ENCODE data around the gene TREH. TPM values are rescaled to one million over a fixed set of nuclear protein-coding genes. Genes with fewer than 3 reads are reported as not detected.

The TREH gene
- polyA plus RNA-seq, 1 of the 3 experiments (the other 2 are of a cell fraction), result not detected

DNA sequence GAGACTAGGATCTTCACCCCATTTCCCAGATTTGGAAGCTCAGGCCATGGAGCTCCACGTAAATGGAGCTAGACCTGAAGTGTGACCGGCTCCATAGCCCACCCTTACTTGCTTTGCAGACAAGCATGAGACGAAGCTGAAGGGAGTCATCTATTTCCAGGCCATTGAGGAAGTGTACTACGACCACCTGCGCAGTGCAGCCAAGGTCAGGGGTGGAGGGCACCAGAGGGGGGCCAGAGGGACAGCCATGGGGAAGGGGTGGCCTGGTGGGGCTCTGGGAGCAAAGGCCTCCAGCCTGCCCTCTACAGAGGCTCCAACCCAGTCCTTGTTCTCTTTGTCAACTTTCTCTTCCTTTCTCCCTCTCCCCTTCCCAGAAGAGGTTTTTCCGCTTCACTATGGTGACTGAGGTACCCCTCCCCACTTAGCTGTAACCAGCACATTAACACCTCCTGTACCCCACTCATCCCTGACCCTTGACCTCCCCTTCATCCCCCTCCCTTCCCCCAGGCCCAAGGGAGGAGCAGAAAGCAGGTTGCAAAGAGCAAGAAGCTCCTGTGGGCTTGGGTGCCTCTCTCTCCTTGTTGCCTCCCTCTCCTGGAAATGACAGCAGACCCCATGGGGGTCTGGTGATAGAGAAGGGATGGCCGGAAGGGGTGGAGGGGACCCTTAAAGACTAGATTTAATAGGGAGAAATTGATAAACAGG is 23.8 kb downstream of the TREH start:
- POLR2A ChIA-PET, result no interaction called here
- peaks cover 0 to 12% of the 10 kb centered on the region in 2 experiments; a peak in 1 of 4 replicates for H3K4me1 ChIP-seq (ENCODE audit: control insufficient read depth in 1 of 2, insufficient read depth in 2 of 2, low read depth in 1 of 2, low read length in 1 of 2)
- no peaks in the 10 kb centered on the region for H3K9me3 ChIP-seq
- TF ChIP-seq, protein P1, sequence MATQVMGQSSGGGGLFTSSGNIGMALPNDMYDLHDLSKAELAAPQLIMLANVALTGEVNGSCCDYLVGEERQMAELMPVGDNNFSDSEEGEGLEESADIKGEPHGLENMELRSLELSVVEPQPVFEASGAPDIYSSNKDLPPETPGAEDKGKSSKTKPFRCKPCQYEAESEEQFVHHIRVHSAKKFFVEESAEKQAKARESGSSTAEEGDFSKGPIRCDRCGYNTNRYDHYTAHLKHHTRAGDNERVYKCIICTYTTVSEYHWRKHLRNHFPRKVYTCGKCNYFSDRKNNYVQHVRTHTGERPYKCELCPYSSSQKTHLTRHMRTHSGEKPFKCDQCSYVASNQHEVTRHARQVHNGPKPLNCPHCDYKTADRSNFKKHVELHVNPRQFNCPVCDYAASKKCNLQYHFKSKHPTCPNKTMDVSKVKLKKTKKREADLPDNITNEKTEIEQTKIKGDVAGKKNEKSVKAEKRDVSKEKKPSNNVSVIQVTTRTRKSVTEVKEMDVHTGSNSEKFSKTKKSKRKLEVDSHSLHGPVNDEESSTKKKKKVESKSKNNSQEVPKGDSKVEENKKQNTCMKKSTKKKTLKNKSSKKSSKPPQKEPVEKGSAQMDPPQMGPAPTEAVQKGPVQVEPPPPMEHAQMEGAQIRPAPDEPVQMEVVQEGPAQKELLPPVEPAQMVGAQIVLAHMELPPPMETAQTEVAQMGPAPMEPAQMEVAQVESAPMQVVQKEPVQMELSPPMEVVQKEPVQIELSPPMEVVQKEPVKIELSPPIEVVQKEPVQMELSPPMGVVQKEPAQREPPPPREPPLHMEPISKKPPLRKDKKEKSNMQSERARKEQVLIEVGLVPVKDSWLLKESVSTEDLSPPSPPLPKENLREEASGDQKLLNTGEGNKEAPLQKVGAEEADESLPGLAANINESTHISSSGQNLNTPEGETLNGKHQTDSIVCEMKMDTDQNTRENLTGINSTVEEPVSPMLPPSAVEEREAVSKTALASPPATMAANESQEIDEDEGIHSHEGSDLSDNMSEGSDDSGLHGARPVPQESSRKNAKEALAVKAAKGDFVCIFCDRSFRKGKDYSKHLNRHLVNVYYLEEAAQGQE (IDR thresholded peaks at IDR 0.05; ENCODE audit: low read depth, low read length), result no peak
- TF ChIP-seq RFX5 (IDR thresholded peaks at IDR 0.05; ENCODE audit: low read length) (no peak), NRF1 (IDR thresholded peaks at IDR 0.05; ENCODE audit: low read depth, low read length) (no peak), GATA2 (CRISPR knock-in tag; IDR thresholded peaks at IDR 0.05) (no peak)
- TF ChIP-seq, protein P2, sequence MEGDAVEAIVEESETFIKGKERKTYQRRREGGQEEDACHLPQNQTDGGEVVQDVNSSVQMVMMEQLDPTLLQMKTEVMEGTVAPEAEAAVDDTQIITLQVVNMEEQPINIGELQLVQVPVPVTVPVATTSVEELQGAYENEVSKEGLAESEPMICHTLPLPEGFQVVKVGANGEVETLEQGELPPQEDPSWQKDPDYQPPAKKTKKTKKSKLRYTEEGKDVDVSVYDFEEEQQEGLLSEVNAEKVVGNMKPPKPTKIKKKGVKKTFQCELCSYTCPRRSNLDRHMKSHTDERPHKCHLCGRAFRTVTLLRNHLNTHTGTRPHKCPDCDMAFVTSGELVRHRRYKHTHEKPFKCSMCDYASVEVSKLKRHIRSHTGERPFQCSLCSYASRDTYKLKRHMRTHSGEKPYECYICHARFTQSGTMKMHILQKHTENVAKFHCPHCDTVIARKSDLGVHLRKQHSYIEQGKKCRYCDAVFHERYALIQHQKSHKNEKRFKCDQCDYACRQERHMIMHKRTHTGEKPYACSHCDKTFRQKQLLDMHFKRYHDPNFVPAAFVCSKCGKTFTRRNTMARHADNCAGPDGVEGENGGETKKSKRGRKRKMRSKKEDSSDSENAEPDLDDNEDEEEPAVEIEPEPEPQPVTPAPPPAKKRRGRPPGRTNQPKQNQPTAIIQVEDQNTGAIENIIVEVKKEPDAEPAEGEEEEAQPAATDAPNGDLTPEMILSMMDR (IDR thresholded peaks at IDR 0.05), result no peak
- CTCF ChIA-PET, result interaction anchor here (1.2 to 9.6 kb wide), 3 partner anchors 12 to 61 kb away, joined by 4 to 144 read pairs (median 79); partner anchors contain the start of gene PHLDB1
- H3K9ac ChIP-seq, result no peak overlapping the region
- peaks cover 48 to 63% of the 10 kb centered on the region in 2 experiments for H3K36me3 ChIP-seq (replicated peaks in 1 of 2; ENCODE audit: control insufficient read depth in 1 of 2, insufficient read depth in 2 of 2, low read length in 1 of 2)
- no peak for DNase-seq
- H3K27me3 ChIP-seq (ENCODE audit: insufficient read depth), result no peaks in the 10 kb centered on the region
- no peaks in the 10 kb centered on the region for H3K9me2 ChIP-seq
- no peak overlapping the region for H3K27ac ChIP-seq (ENCODE audit: low read depth in 2 of 2, low read length in 1 of 2)
- no peak overlapping the region for H3K4me3 ChIP-seq (ENCODE audit: low read depth in 2 of 2, low read length in 1 of 2)
- H4K20me1 ChIP-seq (ENCODE audit: insufficient read depth), result peaks cover 21% of the 10 kb centered on the region
- H3K79me2 ChIP-seq (ENCODE audit: insufficient read depth), result no peaks in the 10 kb centered on the region
- H3K4me2 ChIP-seq, result no peak overlapping the region
- no peak overlapping the region for H2AFZ ChIP-seq (ENCODE audit: low read depth)
- H3F3A ChIP-seq (replicated peaks; ENCODE audit: insufficient read depth), result peaks cover 49% of the 10 kb centered on the region
- WGBS (ENCODE audit: low lambda C conversion rate), result 88% methylated on average over 7 of the region's 7 CpGs

DNA sequence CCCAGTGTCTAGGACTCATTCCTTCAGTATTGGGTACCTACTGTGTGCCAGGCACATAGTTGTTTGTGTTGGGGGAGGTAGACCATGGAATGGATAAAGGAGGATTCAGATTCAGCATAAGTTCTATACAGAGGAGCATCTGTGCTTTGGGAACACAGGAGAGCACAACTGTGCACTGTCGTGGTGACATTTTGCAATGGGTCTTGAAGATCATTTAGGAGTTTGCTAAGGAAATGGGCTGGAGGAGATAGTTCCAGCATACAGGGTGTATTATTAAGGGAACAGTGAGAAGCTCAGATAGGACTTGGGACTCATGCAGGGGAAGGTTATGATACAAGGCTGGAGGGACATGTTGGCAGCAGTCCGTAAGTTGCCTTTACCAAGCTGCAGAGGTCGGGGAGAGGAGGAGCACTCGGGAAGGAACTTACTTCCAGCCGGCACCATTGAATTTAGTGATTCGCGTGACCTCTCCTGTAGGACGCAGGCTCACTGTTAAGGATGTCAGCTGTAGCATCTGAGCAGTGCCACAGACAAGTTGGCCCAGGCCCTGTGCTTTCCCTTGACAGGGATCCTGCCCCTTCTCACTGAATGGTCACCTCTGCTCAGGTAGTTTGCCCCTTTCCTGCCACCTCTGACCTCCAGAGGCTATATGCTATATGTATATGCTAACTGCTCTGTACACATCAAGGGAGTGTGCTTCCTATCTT is 25.6 kb downstream of the TREH start:
- Histone ChIP-seq H2AFZ (ENCODE audit: low read depth) (no peak overlapping the region), H3K9ac (no peak overlapping the region), H3K27me3 (ENCODE audit: insufficient read depth) (no peaks in the 10 kb centered on the region), H3K79me2 (ENCODE audit: insufficient read depth) (no peaks in the 10 kb centered on the region), H3K36me3 (replicated peaks in 1 of 2; ENCODE audit: control insufficient read depth in 1 of 2, insufficient read depth in 2 of 2, low read length in 1 of 2) (peaks cover 66 to 78% of the 10 kb centered on the region in 2 experiments), H3K4me3 (ENCODE audit: low read depth in 2 of 2, low read length in 1 of 2) (no peak overlapping the region), H4K20me1 (ENCODE audit: insufficient read depth) (peaks cover 18% of the 10 kb centered on the region), H3K9me2 (no peaks in the 10 kb centered on the region), H3F3A (replicated peaks; ENCODE audit: insufficient read depth) (peaks cover 38% of the 10 kb centered on the region), H3K9me3 (no peaks in the 10 kb centered on the region), H3K4me2 (no peak overlapping the region), H3K27ac (ENCODE audit: low read depth in 2 of 2, low read length in 1 of 2) (no peak overlapping the region), H3K4me1 (ENCODE audit: control insufficient read depth in 1 of 2, insufficient read depth in 2 of 2, low read depth in 1 of 2, low read length in 1 of 2) (peaks cover 0 to 1% of the 10 kb centered on the region in 2 experiments; a peak in 1 of 4 replicates)
- no peak for DNase-seq
- POLR2A ChIA-PET, result no interaction called here
- CTCF ChIA-PET, result interaction anchor here (0.9 to 1.6 kb wide), 4 partner anchors 10 to 53 kb away, joined by 3 to 4 read pairs (median 3); no protein-coding TSS in a partner anchor
- 93% methylated on average over 6 of the region's 8 CpGs for WGBS (ENCODE audit: low lambda C conversion rate)
- no peak for TF ChIP-seq YY1 (IDR thresholded peaks at IDR 0.05; ENCODE audit: low read depth)
- TF ChIP-seq SMC3 (IDR thresholded peaks at IDR 0.05; ENCODE audit: low read depth, low read length), result no peak
- no peak for TF ChIP-seq RAD21 (IDR thresholded peaks at IDR 0.05; ENCODE audit: low read length)
- no peak for TF ChIP-seq RCOR1 (IDR thresholded peaks at IDR 0.05; ENCODE audit: low read length)
- TF ChIP-seq, protein P3, sequence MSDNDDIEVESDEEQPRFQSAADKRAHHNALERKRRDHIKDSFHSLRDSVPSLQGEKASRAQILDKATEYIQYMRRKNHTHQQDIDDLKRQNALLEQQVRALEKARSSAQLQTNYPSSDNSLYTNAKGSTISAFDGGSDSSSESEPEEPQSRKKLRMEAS (IDR thresholded peaks at IDR 0.05; ENCODE audit: low read depth), result no peak
- TF ChIP-seq RXRA (IDR thresholded peaks at IDR 0.05; ENCODE audit: borderline replicate concordance, low read depth), result no peak
- TF ChIP-seq CHD2 (IDR thresholded peaks at IDR 0.05; ENCODE audit: low read length, partially characterized antibody), result no peak
- TF ChIP-seq EP300 (IDR thresholded peaks at IDR 0.05; ENCODE audit: borderline replicate concordance in 1 of 2, low read depth in 1 of 2, low read length in 1 of 2), result no peak
- TF ChIP-seq, protein P4, sequence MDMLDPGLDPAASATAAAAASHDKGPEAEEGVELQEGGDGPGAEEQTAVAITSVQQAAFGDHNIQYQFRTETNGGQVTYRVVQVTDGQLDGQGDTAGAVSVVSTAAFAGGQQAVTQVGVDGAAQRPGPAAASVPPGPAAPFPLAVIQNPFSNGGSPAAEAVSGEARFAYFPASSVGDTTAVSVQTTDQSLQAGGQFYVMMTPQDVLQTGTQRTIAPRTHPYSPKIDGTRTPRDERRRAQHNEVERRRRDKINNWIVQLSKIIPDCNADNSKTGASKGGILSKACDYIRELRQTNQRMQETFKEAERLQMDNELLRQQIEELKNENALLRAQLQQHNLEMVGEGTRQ (IDR thresholded peaks at IDR 0.05; ENCODE audit: borderline replicate concordance, low read depth, low read length), result no peak
- TF ChIP-seq EZH2phosphoT487 (IDR thresholded peaks at IDR 0.05; ENCODE audit: borderline replicate concordance, low read depth), result no peak
- TF ChIP-seq, protein P5, sequence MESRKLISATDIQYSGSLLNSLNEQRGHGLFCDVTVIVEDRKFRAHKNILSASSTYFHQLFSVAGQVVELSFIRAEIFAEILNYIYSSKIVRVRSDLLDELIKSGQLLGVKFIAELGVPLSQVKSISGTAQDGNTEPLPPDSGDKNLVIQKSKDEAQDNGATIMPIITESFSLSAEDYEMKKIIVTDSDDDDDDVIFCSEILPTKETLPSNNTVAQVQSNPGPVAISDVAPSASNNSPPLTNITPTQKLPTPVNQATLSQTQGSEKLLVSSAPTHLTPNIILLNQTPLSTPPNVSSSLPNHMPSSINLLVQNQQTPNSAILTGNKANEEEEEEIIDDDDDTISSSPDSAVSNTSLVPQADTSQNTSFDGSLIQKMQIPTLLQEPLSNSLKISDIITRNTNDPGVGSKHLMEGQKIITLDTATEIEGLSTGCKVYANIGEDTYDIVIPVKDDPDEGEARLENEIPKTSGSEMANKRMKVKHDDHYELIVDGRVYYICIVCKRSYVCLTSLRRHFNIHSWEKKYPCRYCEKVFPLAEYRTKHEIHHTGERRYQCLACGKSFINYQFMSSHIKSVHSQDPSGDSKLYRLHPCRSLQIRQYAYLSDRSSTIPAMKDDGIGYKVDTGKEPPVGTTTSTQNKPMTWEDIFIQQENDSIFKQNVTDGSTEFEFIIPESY (IDR thresholded peaks at IDR 0.05; ENCODE audit: borderline replicate concordance, low read depth), result no peak

Data from SK-N-SH (cell line).